HG03520 (cell line): Measurements from ENCODE around the gene ACER3.
A peak's percentile ranks its signal among the peaks of the same experiment; 100 is the strongest.
"Not testable (repeated sequence)": the region's sequence is repeated elsewhere in the genome, so short reads cannot be mapped to it uniquely, and the experiment has no call there.

ENCODE experiments used
- ATAC-seq: cut with Tn5 transposase; IDR thresholded peaks from one replicate; pipeline ENCODE4 v1.9.1; 2021; ENCODE audit warnings: mild to moderate bottlenecking, moderate library complexity; ENCODE audit not compliant: unreplicated experiment

Gene ACER3

DNA sequence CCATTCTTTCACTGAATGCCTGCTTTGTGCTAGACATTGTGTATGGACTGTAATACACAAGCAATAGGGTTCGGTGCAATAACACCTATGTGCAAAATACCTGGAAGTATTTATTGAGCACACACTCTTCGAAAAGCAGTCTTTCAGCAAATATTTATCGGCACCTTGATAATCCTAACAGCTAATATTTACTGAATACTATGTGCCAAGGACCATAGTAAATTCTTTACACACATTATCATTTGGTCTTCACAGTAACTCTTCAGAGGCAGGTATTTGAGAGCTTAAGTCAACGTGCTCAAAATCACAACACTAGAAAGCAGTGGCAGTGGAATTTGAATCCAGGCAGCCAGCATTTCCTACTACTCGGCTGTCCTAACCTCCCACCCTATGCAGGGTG lies 175.7 kb downstream of the ACER3 start:
- no peak for ATAC-seq

DNA sequence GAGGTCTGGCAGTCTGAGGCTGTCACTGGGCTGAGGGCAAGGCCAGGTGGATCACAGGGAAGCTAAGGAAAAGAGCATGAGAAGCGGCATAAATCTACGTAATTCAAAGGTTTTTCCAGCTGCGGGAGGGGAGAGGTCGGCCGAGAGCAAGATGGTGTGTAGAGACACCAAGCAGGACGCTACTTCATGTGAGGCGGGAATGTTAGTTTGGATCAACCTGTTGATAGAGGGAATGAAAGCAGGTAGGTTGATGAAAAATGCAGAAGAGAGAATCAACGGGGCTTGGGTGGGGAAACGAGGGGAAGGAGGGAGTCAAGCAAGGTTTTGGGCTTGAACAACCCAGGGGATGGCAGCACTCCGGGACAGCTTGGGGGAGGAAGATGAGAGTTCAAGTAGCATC lies 176.3 kb downstream of the ACER3 start:
- ATAC-seq = no peak

DNA sequence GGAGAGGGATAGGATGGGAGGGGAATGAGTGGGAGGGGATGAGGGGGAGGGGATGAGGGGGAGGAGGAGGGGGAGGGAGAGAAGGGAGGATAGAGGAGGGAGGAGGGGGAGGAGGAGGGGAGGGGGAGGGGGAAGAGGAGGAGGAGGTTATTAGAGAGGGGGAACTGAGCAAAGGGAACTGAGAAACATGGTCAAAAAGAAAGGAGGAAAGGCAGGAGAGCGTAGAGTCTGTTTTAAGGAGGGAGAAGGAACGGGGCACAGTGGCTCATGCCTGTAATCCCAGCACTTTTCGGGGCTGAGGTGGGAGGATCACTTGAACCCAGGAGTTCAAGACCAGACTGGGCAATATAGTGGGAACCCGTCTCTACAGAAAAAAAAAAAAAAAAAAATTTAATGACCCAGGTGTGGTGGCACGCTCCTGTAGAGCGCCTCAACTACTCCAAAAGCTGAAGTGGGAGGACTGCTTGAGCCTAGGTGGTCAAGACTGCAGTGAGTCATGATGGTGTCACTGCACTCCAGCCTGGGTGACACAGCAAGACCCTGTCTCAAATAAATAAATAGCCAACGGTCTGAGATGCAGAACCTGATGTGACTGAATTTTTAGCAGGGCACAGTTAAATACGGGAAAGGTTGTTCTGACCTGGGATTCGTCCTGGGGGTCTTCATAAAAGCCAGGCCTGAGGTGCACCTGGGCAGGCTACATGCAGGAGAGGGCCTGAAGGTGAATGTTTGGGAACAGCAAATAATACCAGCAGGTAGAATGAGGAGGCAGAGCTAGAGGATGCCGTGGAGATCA lies 177.5 kb downstream of the ACER3 start:
- no peak for ATAC-seq

DNA sequence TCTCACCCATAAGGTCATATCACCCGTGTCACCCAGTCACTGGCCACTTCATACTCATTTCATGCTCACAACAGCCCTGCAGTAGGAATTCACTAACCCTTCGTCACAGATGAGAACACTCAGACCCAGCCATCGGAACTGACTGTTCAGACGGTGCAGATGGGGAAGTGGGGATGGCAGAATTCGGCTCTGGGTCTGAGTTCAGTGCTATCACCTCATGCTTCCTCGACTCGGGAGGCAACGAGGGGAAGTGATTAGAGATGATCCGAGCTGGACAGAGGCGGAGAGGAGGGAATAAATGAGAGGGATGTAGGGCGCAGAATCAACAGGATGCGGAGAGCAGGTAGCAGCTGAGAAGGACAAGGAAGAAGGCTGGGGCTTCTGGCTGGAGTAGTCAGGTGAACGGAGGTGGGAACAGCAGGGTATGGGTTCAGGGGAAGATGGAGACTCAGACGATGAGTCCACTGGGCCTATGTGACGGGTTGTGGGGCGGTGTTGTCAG lies 178.2 kb downstream of the ACER3 start:
- no peak for ATAC-seq

DNA sequence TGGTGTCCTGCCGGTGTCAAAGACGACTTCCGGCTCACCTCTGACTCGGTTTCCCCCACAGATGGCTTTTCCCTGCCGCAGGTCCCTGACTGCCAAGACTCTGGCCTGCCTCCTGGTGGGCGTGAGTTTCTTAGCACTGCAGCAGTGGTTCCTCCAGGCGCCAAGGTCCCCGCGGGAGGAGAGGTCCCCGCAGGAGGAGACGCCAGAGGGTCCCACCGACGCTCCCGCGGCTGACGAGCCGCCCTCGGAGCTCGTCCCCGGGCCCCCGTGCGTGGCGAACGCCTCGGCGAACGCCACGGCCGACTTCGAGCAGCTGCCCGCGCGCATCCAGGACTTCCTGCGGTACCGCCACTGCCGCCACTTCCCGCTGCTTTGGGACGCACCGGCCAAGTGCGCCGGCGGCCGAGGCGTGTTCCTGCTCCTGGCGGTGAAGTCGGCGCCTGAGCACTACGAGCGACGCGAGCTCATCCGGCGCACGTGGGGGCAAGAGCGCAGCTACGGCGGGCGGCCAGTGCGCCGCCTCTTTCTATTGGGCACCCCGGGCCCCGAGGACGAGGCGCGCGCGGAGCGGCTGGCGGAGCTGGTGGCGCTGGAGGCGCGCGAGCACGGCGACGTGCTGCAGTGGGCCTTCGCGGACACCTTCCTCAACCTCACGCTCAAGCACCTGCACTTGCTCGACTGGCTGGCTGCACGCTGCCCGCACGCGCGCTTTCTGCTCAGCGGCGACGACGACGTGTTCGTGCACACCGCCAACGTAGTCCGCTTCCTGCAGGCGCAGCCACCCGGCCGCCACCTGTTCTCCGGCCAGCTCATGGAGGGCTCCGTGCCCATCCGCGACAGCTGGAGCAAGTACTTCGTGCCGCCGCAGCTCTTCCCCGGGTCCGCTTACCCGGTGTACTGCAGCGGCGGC lies 179.0 kb downstream of the ACER3 start:
- no peak for ATAC-seq

DNA sequence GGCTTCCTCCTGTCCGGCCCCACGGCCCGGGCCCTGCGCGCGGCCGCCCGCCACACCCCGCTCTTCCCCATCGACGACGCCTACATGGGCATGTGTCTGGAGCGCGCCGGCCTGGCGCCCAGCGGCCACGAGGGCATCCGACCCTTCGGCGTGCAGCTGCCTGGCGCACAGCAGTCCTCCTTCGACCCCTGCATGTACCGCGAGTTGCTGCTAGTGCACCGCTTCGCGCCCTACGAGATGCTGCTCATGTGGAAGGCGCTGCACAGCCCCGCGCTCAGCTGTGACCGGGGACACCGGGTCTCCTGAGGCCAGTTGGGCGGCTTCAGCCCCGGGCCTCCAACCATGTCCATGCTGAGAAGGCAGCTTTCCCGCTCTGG lies 179.7 kb downstream of the ACER3 start:
- no peak for ATAC-seq

DNA sequence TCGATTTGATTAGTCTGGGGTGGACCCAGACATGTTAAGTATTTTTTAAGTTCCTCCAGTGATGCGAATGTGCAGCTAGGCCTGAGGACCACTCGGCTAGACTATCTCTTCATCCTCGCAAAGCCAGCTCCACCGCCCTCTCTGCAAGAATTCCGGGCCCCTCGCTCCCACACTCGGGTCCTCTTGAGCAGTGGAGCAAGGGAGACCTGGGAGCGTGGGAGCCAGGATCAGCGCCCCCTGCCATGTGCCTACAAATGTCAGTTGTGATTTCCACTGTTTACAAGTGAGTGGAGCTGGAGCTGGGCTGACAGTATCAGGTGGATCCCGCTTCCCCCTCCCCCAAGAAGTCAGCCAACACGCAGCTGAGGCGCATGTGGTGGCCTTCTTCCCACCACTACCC lies 180.2 kb downstream of the ACER3 start:
- ATAC-seq = no peak

DNA sequence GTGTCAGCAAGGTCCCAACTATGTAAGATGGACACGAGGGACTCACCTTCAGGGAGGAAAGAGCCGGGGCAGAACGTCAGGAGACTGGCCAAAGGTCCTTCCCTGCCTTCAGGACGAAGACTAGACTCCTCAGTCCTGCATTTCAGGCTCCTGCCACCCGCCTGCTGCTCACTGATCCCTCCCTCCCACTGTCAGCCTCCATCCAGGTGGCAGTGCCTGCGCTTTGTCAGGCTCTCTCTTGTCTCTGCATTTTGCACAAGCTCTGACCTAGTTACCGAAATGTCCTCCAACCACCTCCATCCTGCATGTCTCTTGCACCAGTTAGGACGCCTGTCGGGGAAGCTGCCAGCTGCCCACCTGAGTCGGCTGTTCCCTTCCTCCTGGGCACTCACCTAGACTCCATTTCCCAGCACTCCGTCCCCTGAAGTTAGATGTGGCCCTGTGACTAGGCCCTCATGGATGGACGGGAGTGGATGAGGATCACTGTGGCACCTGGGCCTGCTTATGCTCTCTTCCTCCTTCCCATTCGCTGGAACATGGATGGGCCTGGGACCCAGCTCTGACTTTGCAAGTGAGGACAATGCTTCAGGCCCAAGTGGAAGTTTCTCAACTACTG lies 181.5 kb downstream of the ACER3 start:
- ATAC-seq = no peak

DNA sequence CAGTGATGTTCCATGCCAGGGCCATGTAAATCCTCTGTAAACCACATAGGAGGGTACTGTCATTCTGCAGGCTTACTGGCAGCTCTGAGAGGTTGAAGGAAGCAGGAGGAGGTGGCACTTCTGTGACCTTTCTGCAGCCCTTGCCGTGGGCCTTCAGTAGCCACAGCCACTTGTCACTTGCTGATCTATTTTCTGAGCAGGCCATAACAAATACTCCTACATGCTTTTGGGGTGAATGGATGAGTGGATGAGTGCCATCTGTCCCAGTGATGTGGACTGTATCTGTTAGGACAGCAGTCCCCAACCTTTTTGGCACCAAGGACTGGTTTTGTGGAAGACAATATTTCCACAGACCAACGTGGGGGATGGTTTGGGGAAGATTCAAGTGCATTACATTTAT lies 183.6 kb downstream of the ACER3 start:
- no peak for ATAC-seq

DNA sequence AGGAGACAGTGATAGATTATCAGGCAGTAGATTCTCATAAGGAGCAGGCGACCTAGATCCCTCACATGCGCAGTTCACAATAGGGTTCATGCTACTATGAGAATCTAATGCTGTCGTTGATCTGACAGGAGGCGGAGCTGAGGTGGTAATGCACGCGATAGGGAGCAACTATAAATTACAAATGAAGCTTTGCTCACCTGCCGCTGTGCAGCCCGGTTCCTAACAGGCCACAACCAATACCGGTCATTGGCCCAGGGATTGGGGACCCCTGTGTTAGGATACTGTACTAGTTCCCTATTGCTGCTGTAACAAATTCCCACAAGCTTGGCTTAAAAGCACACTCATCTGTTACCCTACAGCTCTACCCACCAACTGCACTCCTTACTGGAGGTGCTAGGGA lies 184.2 kb downstream of the ACER3 start:
- no peak for ATAC-seq

DNA sequence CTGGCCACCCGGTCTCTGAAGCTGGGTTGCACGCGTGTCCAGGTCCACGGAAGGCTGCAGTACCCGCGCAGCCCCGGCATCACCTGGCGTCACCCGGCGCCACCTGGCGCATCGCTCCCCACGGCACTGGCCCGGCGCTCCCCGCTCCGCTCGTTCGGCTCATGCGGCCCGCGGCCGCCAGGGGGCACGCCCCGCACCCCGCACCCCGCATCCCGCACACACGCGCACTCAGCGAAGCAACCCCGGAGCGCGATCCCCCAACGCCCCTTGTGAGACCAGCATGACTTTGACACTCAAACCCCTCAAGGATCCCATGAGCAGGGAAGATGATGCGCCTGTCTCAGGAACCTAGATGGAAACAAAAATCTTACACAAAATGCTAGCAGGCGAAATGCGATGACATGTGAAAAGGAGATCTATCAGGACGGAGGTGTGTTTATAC lies 185.4 kb downstream of the ACER3 start:
- peak; percentile 54 for ATAC-seq

DNA sequence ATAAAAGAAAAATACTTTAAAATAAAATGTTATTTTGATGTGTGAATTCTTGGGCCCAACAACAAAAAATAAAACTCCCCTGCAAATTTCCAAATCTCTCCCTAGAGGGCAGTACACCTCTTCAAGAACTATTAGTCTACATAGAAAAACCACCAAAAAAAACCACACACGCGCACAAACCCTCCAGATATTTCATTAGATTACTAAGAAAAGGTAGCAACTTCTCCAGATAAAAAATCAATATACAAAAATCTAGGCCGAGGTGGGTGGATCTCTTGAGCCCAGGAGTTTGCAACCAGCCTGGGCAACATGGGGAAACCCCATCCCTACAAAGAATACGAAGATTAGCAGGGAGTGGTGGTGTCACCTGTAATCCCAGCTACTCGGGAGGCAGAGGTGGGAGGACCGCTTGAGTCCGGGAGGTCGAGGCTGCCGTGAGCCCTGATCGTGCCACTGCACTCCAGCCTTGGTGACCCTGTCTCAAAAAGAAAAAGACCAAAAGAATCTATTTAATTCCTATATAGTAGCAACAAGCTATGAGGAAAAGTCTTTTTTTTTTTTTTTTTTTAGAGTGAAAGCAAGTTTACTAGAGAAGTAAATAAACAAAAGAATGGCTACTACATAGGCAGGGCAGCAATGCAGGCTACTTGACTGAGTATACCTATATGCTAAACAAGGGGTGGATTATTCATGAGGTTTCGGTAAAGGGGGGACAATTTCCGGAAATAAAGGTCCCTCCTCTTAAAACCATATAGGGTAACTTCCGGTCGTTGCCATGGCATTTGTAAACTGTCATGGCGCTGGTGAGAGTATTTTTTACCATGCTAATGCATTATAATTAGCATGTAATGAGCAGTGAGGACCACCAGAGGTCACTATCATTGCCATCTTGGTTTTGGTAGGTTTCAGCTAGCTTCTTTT lies 186.5 kb downstream of the ACER3 start:
- peak; percentile 80 for ATAC-seq

DNA sequence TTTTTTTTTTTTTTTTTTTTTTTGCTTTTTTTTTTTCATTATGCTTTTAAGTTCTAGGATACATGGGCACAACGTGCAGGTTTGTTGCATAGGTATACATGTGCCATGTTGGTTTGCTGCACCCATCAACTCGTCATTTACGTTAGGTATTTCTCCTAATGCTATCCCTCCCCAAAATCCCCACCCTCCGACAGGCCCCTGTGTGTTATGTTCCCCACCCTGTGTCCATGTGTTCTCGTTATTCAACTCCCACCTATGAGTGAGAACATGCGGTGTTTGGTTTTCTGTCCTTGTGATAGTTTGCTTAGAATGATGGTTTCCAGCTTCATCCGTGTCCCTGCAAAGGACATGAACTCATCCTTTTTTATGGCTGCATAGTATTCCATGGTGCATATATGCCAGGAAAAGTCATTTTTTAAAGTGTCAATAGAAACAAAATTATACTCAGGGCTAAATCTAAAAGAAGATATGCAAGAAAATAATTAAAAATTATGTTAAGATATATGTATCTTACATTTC lies 187.3 kb downstream of the ACER3 start:
- ATAC-seq = not testable (repeated sequence)

DNA sequence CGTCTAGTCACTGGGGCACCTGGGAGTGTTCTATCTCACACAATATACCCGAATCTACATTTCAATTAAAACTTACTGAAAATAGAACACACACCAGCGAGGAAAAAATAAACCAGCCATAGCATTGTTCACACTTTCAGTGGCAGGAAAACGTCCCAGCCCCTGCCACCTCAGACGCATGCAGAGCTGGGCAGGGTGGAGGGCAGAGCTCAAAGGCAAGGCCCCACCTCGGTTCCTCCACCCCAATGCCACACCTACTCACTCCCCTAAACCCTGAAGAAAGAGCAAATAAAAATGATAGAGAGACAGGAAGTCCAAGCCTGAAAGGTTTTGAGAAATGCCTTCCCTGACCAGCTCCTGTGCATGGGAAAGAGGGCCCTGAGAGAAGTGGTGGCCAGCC lies 188.3 kb downstream of the ACER3 start:
- no peak for ATAC-seq

DNA sequence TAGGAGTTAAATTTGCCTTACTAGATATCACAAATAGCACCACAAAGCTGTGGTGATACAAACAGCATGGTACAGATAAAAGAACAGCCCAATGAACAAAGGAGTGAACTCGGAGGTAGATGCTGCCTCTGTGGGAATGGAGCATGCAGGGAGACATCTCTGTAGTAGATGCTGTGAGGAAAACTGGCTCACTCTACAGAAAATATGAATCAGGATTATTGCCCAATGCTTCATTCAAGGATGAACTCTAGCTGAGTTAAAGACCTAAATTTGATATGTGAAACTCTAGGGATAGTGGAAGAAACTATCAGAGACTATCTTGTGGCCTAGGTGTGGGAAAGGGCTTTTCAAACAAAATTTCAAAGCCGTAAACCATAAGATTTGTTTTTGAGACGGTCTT lies 190.8 kb downstream of the ACER3 start:
- ATAC-seq = no peak

DNA sequence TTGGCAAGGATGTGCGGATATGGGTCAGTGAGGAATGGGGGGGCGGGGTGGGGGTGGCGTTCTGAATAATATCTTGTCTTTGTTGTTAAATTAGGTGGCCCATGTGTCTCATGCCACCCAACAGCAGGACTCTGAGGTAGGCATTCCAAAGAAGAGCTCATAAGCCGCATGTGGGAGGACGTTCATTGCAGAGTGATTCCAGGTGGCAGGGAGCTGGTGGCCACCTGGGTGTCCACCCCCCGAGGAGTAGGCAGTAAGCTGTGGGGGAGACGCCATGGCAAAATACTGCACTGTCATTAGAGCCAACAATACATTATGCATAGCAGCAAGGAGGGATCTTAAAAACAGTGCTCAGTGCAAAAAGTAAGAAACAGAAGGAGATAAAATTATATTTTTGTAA lies 191.8 kb downstream of the ACER3 start:
- ATAC-seq = no peak

DNA sequence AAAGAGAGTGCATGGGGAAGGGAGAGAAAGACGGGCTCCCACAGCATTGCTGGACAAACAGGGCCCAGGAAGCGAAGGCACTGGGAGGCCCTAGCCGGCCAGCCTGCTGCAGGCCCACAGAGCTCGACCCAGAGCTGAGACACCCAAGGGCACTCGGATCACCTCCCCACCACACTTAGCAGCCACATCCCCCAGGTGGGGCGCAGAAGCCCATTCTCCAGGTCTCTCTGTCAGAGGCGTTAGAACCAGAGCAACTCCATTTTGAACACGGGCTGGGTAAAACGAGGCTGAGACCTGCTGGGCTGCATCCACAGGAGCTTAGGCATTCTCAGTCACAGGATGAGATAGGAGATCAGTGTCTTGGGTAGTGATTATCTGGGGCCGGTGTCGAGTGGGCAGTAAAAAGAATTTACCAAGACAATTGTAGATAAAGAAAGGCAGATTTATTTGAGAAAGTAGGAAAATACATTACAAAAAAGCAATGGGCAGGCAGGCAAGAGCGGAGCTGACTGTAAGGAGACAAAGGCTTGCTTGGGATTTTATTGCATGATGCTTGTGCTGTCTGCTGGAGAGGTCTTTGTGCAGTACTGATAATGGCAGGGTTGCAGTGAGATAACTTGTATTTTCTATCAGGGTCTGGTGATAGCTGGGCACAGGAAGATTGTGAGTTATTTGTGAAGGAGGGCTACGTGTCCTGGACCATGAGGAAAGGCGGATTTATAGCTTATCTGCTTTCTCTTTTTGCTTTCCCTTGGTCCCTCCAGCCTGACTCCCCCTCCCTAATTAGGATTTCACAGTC lies 192.7 kb downstream of the ACER3 start:
- ATAC-seq = no peak

DNA sequence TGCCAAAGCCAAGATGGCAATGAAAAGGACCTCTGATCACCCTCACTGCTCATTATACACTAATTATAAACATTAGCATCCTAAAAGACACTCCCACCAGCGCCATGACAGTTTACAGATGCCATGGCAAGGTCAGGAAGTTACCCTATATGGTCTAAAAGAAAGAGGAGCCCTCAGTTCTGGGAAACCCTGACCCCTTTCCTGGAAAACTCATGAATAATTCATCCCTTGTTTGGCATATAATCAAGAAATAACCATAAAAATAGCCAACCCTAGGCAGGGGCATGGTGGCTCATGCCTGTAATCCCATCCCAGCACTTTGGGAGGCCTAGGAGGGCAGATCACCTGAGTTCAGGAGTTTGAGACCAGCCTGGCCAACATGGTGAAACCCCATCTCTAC lies 193.4 kb downstream of the ACER3 start:
- no peak for ATAC-seq

DNA sequence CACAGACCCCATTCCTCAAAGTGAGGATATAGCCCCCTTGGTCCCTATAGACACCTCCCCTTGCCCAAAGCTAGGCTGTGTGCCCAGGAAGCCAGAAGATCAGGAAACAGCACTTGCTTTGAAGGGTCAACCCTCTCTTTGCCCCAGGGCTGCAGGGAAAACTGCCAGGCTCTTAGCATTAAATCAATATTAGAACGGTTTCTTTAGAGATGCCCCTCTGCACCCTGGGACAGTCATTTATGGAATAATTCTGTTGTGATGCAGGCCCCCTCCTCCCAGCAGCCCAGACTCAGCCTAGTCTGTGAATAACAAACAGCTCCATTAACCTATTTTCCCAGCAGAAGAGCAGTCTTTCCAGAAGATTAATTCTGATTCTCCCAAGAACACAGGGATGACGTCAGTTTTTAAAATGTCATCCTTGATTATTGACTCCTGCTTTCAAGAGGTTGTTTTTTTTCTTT lies 194.4 kb downstream of the ACER3 start:
- no peak for ATAC-seq
